Hepatocyte (in vitro differentiated cells): ENCODE measurements around the gene PPP1R17.

Experiments
- EZH2 ChIP-seq: fragments of 200-600 bp; sonication (generic); IDR thresholded peaks from 2 replicates; pipeline ENCODE4 v1.6.1; 2016; ENCODE audit warnings: antibody characterized with exemption, mild to moderate bottlenecking, borderline replicate concordance
- EZH2phosphoT487 ChIP-seq: fragments of 200-600 bp; sonication (generic); IDR thresholded peaks from one replicate; pipeline ENCODE4 v1.6.1; 2018; ENCODE audit warnings: antibody characterized with exemption, mild to moderate bottlenecking, low read depth, moderate library complexity; ENCODE audit not compliant: unreplicated experiment, severe bottlenecking
- TF ChIP-seq, protein P1 (sequence below): fragments of 200-600 bp; sonication (generic); IDR thresholded peaks from 2 replicates; pipeline ENCODE4 v1.5.1; 2016; ENCODE audit warnings: antibody characterized with exemption, mild to moderate bottlenecking; ENCODE audit not compliant: poor library complexity

DNA sequence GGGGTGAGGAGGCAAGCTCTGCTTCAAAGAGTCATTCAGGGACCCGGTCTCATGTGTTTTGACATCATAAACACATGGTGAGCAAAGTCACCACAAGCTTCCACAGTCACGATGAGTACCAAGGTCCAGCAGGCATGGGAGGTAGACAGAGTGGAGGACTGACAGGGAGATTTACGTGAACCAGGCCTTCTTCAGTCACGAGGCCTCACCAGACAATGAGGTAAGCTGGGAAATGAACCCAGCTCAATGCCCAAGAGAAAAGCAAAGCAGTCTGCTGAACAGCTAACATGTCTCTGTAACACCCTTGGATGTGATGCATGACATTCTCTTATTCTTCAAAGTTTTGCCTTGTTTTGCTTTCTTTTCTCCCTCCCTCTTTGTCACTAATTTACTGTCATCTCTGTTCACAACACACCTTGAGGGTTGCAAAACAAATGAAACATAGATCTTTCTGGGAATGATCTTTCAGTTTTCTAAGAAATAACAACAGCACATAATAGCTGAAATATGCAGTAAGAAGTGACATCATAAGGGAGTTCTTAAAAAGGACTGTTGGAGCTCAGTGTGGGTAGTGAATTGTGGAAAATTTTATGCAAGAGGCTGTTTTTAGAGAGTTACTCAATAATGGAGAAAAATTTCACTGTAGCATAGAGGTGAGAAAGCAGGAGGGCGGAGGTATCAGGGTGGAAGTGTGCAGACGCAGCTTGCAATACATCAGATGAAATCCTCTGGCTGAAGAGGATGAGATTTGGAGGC is 9.0 kb downstream of the PPP1R17 start:
- TF ChIP-seq, protein P1, sequence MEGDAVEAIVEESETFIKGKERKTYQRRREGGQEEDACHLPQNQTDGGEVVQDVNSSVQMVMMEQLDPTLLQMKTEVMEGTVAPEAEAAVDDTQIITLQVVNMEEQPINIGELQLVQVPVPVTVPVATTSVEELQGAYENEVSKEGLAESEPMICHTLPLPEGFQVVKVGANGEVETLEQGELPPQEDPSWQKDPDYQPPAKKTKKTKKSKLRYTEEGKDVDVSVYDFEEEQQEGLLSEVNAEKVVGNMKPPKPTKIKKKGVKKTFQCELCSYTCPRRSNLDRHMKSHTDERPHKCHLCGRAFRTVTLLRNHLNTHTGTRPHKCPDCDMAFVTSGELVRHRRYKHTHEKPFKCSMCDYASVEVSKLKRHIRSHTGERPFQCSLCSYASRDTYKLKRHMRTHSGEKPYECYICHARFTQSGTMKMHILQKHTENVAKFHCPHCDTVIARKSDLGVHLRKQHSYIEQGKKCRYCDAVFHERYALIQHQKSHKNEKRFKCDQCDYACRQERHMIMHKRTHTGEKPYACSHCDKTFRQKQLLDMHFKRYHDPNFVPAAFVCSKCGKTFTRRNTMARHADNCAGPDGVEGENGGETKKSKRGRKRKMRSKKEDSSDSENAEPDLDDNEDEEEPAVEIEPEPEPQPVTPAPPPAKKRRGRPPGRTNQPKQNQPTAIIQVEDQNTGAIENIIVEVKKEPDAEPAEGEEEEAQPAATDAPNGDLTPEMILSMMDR, result no peak
- no peak for TF ChIP-seq EZH2
- TF ChIP-seq EZH2phosphoT487, result no peak
